RWPE1 (cell line): ENCODE data around the gene MDGA2.

ENCODE experiments used
- CTCF ChIA-PET: fragments of 350-600 bp; sonication (Branson Sonifier 250); formaldehyde crosslinking; extraction: SDS; loops from one replicate; lab custom pipeline; 2021; lab: Yijun Ruan, JAX
- POLR2A ChIA-PET: fragments of 400-600 bp; formaldehyde crosslinking; extraction: SDS; loops from one replicate; lab custom pipeline; 2020; ENCODE audit warnings: antibody characterized with exemption; ENCODE audit not compliant: low non-redundant PET; lab: Yijun Ruan, JAX
- DNase-seq: peaks from one replicate; pipeline ENCODE4 v3.0.0; 2012; ENCODE audit warnings: low spot score
- H3K27ac ChIP-seq: fragments of 450-650 bp; 2 replicates; pipeline ENCODE4 v1.5.1; 2017
- TF ChIP-seq, protein P1 (sequence below): fragments of 450-650 bp; conservative IDR thresholded peaks from 2 replicates; pipeline ENCODE4 v1.5.1; 2017; ENCODE audit warnings: low read depth, mild to moderate bottlenecking

The MDGA2 gene

DNA sequence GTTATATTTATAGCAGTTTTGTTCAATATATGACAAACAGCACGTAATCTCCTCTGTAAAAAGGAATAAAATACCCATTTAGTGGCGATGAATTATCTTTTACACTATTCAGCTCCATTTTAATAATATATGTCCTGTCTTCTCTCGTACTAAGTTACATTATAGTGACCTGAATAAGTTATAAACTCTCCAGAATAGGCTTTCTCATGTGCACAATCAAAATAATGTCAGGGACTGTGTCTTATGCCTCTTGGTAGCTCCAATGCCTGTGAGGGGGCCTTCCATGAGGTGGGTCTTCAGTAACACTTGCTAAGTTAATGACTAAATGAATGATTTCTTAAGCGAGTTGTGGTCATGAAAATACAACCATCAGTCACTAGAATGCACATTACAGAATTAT is 150.9 kb downstream of the MDGA2 start:
- no peak overlapping the region for H3K27ac ChIP-seq
- DNase-seq = no peak
- CTCF ChIA-PET = no interaction called here
- TF ChIP-seq, protein P1, sequence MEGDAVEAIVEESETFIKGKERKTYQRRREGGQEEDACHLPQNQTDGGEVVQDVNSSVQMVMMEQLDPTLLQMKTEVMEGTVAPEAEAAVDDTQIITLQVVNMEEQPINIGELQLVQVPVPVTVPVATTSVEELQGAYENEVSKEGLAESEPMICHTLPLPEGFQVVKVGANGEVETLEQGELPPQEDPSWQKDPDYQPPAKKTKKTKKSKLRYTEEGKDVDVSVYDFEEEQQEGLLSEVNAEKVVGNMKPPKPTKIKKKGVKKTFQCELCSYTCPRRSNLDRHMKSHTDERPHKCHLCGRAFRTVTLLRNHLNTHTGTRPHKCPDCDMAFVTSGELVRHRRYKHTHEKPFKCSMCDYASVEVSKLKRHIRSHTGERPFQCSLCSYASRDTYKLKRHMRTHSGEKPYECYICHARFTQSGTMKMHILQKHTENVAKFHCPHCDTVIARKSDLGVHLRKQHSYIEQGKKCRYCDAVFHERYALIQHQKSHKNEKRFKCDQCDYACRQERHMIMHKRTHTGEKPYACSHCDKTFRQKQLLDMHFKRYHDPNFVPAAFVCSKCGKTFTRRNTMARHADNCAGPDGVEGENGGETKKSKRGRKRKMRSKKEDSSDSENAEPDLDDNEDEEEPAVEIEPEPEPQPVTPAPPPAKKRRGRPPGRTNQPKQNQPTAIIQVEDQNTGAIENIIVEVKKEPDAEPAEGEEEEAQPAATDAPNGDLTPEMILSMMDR = no peak
- POLR2A ChIA-PET = no interaction called here

DNA sequence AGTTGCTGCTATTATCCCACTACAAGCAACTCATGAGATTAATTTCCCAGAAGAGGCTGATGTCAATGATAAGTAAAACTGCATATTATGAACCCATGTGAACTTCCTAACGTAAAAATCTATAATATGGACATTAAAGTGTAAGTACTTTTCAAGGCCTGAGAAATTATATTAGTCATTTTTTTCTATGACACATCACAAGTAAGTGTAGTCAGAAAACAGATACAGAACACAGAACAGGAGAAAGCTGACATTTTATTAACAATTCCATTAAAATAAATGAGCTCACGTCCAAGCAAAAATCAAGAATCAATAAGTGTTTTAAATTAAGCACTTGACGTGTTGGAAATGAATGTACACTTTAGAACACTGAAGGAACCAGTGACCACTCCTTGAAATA is 155.0 kb downstream of the MDGA2 start:
- POLR2A ChIA-PET = no interaction called here
- CTCF ChIA-PET = interaction anchor here (0.6 kb wide), 1 partner anchor 40 kb away, joined by 3 read pairs; no protein-coding TSS in a partner anchor

DNA sequence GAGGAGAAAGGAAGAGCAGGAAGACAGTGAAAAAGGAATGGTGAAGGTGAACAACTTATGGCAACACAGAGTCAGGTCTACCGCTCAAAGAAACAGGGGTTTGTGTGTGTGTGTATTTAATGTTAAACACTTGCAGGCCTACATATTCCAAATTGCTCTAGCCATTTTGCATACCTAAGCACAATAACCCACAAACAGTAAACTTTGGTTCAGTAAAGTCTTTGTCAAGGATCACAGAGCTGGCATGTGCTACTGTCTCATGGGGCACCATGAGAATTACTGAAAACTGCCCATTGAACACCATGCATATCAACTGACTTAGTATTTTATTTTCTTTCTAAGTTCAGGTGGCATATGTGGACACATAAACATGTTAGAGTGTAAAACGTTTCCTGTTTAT is 163.6 kb downstream of the MDGA2 start:
- TF ChIP-seq, protein P1 = no peak
- ChIA-PET POLR2A (no interaction called here), CTCF (interaction anchor here (0.7 kb wide), 1 partner anchor 128 kb away, joined by 3 read pairs; no protein-coding TSS in a partner anchor)
- no peak for DNase-seq
- H3K27ac ChIP-seq = no peak overlapping the region

More for the DNA sequence above, 155.0 kb downstream of the MDGA2 start:
- no peak for DNase-seq
- no peak overlapping the region for H3K27ac ChIP-seq
- TF ChIP-seq, protein P1 = no peak

DNA sequence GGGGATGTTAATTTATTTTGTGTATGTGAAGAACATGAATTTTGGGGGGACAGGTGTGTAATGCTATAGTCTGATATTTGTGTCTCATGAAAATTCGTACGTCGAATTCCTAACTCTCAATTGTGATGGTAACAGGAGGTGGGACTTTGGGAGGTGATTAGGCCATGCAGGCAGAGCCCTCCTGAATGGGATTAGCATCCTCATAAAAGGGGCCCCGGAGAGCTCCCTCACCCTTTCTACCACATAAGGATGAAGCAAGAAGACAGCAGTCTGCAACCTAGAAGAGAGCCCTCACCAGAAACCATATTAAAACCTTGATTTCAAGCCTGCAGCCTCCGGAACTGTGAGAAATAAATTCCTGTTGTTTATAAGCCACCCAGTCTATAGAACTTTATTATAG is 165.4 kb downstream of the MDGA2 start:
- ChIA-PET CTCF (no interaction called here), POLR2A (no interaction called here)
- no peak overlapping the region for H3K27ac ChIP-seq
- TF ChIP-seq, protein P1 = no peak
- DNase-seq = no peak

GRCh38 chr14:47507861-47508260 is 167.5 kb downstream of the MDGA2 start:
- CTCF ChIA-PET = interaction anchor here (0.6 kb wide), 1 partner anchor 38 kb away, joined by 3 read pairs; no protein-coding TSS in a partner anchor
- POLR2A ChIA-PET = no interaction called here
- TF ChIP-seq, protein P1 = no peak
- no peak overlapping the region for H3K27ac ChIP-seq
- no peak for DNase-seq

DNA sequence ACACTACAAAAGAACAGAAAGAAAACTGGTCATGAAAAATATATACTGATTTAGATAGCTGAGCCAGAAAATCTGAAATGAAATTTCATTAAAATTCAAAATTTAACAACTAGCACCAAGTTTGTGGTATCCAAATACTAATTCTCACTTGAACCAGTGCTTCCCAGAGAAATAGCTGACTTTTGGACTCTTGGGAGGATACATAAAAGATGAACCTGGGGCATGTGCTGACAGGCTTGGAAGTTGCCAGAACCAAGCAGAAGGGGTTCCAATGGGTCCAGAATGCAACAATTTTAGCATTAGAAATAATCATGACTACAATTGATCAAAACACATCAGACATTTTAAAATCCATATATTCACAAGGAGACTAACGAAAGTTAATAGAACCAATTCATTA is 175.0 kb downstream of the MDGA2 start:
- TF ChIP-seq, protein P1 = no peak
- no peak overlapping the region for H3K27ac ChIP-seq
- DNase-seq = no peak
- CTCF ChIA-PET = interaction anchor here (0.6 kb wide), 1 partner anchor 910 kb away, joined by 4 read pairs; no protein-coding TSS in a partner anchor
- POLR2A ChIA-PET = no interaction called here
